Kasumi-1 (cell line): ENCODE results near the gene NCK2.

Source experiments
- DNase-seq, 2 experiments: peaks; one replicate each; lab custom pipeline; 2025; lab: John Stamatoyannopoulos, UW

Gene NCK2

DNA sequence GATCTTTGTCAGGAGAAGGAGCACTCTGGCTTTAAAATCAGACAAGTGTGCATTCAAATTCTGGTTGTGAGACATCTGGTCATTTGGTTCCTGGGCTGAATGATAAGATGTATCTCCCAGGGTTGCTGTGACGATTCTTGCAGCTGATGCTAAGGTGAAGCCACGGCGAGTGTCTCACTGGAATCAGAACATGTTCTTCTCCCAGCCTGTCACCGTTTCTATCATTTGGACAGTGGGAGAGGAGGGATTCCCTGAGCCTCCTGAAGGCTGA lies 68.3 kb downstream of the NCK2 start:
- no peak for DNase-seq

DNA sequence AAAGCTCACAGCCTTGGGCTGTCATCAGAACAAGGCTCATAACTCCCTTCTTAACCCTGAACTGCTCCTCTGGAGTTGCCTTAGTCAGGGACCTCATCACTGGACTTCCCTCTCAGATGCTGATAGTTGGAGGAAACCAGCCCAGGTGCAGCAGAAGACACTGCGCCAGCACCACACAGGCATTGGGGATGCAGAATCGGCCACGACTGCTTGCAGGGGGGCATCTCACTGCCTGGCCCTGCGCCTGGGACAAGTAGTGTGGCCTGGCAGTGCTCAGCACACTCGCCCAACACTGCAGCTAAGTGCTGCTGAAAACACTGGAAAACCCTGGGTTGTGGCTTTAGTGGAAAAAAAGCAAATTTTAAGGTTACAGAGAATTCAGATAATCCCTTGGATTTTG lies 68.7 kb downstream of the NCK2 start:
- no peak for DNase-seq

DNA sequence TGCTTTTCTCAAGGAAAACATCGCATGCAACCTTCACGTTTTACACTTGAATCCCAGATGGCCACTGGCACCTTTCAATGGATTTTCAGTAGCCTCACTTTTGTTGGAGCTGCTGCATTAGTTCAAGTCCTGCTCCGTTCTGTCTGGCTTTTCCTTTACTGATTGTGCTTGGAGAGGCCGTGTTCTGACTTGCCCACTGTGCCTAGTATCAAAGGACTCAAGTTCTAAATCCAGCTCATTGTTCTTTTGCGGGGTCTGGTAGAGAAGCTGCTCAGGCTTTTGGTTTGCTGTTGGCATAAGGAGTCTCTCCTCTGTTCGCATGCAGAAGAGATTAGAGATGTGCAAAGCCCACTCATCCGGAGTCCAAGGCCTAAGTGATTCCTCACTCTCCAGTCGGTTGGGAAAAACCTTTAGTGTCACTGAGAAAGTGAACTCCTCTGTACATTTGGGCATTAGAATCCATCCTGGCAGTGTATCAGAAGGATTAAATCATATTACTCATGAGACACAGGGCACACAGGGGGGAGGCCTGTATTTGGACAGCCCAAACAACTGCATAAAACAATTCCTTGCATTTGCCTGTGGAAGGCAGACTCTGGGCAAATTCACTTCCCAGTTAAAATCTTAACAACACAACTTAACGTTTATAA lies 69.7 kb downstream of the NCK2 start:
- no peak for DNase-seq

DNA sequence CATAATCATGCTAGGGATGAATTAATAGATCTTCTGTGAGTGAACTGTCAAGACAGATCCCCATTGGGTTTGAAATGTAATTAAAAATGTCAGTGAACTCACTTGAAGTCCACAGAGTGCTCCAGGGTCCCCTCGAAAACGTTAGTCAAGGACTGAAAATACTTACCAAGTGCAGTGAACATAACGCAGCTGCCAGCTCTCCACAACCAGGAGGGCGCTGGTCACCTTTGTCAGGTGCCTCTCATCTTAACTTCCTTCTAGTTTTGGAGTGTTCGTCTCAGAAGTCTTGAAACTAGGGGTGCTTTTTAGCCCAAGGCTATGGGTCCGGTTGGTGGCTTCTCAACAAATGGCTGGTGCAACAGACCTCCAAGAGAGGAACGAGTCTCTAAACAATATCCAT lies 70.7 kb downstream of the NCK2 start:
- DNase-seq = no peak

DNA sequence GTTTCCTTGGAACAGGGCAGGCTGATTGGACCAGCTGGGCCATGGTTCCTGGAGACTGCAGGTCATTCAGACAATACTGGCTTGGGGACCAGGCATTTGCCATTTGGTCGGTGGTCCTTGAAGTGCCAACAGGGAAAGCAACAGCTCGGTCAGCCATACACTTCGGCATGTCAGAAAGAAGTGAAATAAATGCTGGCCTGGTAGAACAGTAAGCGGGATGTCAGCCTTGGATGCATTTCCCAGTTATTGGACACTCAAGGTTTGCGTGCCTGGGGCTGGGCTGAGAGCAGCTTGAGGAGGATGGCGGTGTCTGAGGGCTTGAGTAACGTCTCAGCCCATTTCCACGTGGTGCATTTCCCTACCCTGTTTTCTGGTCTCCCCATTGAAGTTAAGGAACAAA lies 75.4 kb downstream of the NCK2 start:
- DNase-seq = no peak

DNA sequence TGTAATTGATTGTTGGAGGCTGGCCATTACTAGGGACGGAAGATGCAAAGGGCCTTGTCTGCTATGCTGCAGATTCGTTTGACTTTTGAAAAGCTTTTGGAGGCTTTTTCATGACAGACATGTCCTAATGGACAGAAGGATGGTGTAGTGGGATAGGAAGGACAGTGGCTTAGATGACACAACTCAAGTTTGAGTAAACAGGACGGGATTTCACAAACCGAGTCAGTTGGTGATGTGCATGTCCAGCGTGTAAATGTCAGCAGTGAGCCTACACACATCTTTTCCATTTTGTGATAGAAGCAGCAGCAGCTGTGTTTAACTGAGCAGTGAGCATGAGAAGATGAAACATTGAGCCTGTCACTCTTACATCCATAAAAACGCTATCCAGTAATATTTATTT lies 76.0 kb downstream of the NCK2 start:
- DNase-seq = no peak

DNA sequence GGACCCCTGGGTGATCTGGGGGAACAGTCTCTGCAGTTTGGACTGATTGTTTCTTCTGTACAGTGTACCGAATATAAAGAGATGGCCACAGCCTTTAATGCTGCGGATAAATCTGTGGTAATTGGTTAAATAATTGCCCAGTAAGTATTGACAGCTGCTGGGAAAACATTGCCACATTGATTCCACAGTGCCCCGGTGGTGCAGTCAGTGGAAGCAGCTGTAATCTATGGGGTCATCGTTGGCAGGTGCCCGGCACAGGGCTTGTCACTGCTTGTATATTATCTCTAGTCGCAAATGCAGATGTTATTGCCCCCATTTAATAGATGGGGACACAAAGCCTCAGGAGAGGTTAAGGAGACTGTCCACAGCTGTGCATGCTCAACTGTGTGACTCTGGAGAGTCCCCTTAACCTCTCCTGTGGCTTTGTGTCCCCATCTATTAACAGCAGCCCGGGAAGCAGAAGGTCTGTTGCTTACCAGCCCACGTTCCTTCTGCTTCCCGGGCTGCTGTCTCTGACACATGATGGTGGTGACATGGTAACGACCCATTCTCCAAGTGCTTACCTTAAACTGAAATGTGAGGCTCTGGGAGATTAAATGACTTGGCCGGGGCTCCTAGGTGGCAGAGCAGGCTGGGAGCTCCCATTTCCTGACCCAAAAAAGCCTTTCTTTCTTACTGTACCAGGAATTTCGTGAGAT lies 76.9 kb downstream of the NCK2 start:
- DNase-seq = peak; percentile 64 to 74

DNA sequence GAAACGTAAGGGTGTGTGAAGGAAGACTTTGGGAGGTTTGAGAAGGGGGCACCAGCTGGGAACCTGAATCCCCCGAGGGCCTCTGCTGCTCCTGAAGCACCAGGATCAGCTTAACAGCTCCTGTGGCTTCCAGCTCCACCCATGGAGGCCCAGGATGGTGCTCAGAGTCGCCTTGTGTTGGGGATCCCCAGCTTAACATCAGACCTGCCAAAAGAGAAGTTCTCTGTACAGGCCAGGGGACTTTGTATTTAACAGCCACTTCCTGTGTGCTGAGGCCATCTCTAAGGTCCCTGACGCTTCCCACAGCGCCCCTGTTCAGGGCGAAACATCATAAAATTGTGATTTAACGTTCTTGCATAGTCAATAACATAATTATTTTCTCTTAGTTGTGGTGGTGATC lies 77.5 kb downstream of the NCK2 start:
- DNase-seq = peak; percentile 16 to 44

DNA sequence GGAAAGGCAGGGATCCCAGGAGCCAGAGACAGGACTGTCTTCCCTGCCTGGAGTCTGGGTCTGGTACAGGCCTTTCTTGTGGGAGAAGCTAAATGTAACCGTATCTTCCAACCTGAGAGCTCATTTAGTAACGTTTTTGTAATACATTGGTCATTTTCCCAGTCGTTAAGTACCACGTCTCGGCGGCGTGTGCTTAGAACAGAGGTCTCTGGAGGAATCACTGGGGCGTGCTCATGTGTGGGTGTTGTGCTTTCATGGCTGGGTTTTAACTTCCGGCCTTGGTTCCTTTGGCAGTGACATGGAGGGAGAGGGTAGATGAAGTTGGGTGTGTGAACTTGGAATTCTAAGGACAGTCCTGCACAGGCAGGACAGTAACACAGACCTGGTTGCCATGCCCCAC lies 79.7 kb downstream of the NCK2 start:
- DNase-seq = no peak

DNA sequence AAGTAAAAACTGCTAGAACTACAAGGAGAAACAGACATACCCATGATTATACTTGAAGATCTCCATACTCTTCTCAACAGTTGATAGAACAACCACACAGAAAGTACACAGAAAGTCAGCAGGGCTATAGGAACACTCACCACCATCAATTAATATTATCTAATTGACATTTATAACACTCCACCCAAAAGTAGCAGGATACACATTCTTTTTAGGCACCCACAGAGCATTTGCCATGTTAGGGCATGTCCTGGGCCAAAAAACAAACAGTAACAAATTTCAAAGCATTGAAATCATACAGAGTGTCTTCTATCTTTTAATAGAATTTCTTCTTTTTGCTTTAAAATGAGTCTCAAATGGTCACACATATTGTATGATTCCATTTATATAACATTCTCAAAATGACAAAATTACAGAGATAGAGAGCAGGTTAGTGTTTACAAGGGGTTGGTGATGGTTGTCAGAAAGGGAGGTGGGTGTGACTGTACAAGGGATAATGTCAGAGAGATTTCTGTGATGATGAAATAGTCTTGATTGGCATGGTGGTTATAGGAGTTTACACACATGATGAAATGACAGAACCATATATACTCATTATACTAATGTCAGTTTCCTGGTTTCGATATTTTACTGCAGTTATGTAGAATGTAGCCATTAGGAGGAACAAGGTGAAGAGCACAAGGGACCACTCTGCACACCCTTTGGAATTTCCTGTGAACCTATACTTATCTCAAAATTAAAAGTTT lies 82.8 kb downstream of the NCK2 start:
- peak; percentile 49 to 58 for DNase-seq

DNA sequence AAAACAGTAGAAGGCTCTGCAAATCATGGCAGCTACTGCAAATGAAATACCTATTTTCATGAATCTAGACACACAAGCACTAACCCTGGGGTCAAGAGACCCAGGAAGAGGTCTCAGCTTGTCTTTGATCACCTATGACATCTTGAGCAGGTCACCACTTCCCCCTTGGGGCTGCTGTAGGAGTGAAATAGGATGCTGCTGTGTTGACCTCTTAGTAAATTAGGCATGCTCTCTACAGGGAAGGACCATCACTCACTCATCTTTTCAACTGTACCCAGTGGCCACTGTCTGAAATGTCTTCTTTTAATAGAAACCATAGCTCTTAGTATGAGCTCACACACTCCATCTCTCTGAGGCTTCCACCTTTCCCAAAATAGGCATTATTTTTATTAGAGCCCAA lies 83.8 kb downstream of the NCK2 start:
- no peak for DNase-seq

DNA sequence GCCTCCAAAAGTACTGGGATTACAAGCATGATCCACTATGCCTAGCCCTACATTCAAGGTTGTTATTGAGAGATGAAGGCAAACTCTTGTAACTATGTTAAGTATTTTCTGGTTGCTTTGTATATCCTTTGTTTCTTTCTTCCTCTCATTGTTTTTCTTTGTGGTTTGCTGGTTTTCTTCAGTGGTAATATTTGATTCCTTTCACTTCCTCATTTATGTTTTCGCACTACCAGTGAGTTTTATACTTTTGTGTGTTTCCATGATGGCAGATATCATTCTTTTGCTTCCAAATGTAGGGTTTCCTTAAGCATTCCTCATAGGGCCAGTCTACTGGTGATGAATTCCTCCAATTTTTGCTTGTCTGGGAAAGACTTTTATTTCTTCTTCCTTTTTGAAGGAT lies 90.2 kb downstream of the NCK2 start:
- peak; percentile 46 to 52 for DNase-seq

DNA sequence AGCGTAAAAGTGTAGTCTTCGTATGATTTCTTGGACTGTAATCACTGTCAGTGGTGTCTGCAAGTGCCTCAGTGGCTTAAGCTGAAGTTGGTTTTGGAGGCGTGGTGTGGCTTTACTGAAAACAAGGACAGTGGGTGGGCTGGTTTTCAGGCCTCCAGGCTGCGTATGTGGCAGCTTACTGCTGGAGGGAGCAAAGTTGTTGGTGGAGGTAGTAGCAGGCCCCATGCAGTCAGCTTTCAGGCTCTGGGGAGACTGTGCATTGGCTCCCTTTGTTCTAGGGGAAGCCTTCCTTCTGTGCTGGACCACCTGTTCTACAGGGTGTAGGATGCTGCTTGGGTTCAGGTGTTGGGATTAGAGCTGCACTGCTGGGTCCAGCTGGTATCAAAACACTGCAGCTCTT lies 91.6 kb downstream of the NCK2 start:
- no peak for DNase-seq

DNA sequence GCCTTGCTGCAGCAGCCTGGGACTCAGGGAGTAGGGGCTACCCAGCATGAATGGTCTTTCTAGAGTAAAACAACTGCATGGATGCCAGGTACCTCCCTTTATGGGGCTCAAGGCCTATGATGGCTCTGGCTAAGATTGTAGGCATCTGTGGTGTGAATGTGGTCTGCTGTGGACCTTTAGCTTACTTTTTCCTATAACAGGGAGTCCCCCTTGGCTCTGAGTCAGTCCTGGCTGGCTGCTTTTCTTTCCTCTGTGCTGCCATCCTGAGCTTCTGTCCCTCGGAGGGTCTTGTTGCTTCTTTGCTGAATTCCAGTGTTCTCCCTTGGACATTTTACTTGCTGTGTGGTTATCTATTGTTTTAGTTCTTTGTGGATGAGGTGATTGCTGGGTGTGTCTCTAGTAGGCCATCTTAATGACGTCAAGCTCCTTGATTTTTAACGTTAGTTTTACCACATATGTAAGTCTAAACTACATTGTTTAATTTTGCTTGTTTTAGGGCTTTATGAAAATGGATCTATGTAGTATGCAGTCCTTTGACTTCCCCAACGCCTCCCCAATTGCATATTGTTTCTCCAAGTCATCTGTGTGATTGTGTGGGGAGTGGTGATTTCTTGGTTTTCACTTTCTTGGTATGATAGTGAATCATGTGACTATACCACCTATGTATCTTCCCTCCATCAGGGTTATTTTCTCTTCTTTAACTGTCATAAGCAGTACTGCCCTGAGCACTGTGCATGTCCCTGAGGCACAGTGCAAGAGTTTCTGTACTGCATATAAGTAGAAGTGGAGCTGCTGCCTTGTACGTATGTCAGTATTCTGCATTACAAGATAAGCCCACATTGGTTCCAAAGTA lies 92.4 kb downstream of the NCK2 start:
- DNase-seq = no peak

DNA sequence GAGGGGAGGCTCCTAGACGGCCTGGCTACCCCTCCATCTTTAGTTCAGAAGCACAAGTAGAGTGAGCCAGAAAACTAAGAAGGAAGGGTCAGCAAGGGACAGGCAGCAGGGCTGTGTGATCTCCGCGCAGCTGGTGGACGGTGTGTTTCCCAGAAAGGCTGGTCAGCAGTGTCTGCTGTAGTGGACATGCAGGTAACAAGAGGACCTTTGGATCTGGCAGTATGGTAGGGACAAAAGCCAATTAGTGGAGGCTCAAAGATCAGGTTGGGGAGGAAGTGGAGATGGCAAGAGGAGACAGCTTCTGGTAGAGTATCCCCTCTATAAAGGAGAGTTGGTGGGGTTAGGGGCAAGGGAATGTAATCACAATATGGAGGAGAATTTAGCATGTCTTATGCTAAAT lies 95.1 kb downstream of the NCK2 start:
- DNase-seq = no peak

DNA sequence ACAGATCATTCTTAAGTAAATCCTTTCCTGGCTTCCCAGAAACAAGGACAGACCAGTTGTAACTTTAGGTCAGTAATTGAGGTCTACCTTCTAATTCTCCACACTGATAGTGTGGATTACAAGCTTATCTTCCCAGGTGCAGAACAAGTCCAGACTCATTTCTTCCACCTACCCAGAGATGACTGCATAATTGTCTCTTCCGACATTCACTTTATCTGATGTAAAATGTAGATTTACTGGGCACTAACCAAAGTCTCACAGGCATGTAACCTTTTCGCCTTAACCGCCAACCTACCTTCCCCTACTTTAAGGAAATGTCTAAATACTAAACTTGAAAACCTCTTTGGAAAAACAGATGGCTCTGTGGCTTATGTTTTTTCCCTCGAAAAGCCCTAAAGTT lies 96.2 kb downstream of the NCK2 start:
- DNase-seq = no peak

DNA sequence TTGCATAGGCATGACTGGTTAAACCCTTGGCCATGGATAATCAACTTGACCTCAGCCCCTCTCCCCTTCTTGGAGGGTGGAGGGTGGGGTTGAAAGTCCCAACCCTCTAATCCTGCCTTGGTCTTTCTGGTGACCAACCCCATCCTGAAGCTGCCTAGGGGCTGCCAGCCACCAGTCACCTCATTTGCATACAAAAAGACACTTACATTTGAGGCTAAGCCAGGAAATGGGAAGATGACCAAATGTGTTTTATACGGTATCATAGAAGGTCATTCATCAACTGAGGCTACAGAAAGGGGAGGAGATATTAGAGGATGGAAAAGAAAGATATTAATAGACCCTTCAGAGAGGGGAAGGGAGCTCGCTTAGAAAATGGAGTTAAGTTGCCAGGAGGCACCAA lies 96.8 kb downstream of the NCK2 start:
- no peak for DNase-seq

DNA sequence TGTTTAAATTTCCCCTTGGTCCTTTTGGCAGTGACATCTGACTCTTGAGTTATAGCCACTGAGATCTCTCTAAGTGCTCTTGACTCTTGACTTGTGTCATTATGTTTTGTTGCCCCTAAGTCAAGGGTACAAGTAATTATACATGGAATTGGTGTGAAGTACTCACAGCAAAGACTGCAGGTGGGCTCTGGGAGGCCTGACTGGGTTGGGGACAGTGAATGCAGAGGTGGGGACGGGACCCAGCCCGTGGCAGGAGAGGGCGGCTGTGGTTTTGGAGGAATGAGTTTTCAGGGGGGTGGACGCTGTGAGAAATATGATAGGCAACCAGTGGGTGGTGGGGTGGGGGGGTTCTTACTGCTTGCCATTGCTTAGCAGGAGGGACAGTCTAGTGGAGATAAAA lies 97.8 kb downstream of the NCK2 start:
- DNase-seq = no peak

DNA sequence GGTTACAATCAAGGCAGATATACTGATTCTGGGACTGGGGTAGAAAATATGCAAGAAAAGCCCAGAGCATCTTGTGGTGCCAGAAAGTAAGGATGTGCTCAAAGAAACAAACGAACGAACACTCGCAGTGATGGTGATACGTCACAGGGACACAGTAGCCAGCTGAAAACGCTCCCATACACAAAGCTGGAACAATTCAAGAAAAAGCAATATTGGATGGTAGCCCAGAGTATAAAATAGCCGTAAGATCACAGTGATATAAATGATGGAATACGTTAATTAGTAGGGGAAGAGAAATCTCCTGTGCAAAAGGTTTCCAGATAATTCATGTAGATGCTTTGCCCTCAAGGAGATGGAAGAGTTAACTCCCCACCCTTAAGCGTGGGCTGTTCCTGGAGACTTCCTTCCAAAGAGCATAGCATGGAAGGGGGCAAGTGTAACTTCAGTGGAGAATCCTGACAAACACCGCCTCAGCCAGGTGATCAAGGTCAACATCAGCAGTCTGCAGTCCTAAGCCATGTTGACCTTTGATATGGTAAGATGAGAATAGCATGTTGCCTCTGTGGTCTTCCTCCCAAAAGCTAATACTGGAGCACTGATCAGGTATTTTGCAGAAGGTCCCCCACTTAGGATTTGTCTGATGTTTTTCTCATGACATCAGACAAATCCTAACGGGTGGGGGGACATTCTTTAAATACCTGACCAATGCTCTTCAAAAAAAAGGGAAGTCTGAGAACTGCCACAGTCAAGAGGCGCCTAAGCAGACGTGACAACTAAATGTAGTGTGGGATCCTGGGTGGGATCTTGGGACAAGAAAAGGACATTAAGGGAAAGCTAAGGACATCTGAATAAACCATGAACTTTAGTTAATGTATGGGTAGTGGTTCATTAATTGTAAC lies 99.0 kb downstream of the NCK2 start:
- DNase-seq = no peak

DNA sequence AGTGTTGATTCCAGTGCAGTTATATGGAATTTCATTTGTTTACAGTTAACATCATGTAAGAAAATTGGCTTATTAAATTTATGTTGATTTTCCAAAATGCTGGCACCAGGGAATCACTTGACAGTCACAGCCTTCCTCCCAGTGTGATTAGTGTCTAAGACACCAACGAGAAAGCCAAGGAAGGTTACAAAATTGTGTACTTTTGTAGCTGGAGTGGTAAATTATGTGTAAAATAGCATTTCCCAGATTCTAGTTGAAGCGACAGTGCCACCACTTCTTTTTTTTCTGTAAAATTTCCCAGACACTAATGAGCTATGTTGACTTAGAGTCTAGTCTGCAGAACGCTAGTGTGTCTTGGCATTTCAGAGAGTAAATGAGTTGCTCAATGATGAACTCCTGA lies 101.3 kb downstream of the NCK2 start:
- no peak for DNase-seq

DNA sequence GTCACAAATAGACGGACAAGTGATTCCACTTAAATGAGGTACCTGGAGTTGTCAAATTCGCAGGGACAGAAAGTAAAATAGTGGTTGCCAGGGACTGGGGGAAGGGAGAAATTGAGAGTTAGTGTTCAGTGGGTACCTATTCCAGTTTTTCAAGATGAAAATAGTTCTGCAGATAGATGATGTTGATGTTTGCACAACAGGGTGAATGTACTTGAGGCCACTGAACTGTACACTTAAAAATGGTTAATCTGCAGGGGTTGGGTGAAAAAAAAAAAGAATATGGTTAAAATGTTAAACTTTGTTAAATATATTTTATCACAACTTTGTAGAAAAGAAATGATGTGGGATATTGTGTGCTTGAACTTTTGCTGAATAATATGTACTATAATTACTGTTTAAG lies 102.3 kb downstream of the NCK2 start:
- no peak for DNase-seq

DNA sequence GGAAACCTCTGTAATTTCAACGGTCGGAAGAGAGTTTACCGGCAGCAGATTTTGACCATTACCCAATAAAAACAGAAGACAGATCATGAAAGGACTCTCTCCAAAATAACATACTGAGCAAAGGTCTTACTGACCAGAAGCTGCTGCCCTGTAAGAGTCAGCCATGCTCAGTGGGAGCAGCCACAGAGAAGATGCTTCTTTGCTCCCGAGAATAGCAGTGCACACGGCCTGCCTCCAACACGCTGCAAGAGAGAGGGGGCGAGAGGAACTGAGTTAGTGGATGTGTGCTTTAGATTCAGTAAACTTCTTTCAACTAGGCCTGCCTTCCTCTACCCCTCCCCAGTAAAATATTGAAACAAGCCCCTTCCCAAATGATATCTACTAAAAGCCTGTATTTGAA lies 103.7 kb downstream of the NCK2 start:
- DNase-seq = no peak
